DMS153 treated with DMSO at 0.1 percent for 48 hours (cell line): ENCODE results near the gene DNAI4.
A peak's percentile ranks its signal among the peaks of the same experiment; 100 is the strongest.
"Not testable (repeated sequence)": the region's sequence is repeated elsewhere in the genome, so short reads cannot be mapped to it uniquely, and the experiment has no call there.

Experiments used
- DNase-seq: peaks from one replicate; lab custom pipeline; 2025; ENCODE audit not compliant: unreplicated experiment; lab: John Stamatoyannopoulos, UW

The DNAI4 gene

DNA sequence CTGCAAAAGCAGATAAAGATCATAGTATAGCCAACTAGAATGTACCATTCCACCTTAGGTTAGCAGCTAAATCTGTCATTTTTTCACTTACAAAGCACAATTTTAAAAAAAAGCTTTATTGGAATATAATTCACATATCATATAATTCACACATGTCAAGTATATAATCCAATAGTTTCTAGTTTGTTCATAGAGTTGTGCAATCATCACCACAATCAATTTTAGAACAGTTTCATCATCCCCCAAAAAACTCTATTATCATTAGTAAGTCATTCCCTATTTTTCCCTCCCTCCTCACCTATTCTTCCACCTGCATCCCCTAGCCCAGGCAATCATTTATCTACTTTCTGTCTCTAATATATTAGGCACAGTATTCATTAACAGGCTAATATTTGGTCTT is 91.5 kb downstream of the DNAI4 start:
- DNase-seq, result no peak

DNA sequence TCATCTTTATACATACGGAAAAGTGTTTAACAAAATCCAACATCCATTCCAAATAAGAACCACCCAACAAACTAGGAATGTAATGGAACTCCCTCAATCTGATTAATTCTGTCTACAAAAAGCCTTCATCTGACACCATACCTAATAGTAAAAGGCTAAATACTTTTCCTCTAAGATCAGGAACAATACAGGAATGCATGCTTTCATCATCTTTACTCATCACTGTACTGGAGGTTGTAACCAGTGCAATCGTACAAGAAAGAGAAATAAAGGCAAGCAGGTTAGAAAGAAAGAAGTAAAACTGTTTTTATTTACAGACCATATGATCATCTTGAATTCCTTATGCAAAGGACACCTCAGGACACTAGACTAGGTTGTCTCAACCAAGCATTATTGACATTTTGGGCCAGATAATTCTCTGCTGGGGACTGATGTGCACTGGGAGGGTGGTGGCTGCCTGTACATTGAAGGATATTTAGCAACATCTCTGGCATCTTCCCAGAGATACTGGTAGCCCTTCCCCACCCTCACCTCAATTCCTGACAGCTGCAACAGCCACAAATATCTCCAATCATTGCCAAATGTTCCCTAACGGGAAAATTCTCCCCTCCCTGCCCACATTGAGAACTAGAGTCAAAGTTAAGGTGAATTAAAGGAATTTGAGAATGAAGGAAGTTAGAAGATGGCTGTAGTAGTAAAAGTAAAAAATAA is 93.0 kb downstream of the DNAI4 start:
- no peak for DNase-seq

DNA sequence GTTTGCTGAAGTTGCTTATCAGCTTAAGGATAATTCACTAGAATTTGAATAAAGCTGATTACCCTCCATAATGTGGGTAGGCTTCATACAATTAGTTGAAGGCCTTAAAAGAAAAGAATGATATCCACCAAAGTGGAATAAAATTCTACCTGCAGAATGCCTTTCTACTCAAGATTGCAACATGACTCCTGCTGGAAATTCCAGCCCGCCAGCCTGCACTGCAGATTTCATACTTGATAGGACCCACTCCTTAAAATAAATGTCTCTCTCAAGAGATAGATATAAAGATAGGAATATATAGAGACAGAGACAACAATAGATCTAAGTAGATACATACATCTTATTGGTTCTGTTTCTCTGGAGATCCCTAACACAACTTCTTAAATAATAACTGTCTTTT is 99.9 kb downstream of the DNAI4 start:
- no peak for DNase-seq

GRCh38 chr1:66809736-66810326 is 114.8 kb downstream of the DNAI4 start:
- no peak for DNase-seq

- no peak for DNase-seq
Observed at GRCh38 chr1:66809245-66809644, 115.4 kb downstream of the DNAI4 start.

DNA sequence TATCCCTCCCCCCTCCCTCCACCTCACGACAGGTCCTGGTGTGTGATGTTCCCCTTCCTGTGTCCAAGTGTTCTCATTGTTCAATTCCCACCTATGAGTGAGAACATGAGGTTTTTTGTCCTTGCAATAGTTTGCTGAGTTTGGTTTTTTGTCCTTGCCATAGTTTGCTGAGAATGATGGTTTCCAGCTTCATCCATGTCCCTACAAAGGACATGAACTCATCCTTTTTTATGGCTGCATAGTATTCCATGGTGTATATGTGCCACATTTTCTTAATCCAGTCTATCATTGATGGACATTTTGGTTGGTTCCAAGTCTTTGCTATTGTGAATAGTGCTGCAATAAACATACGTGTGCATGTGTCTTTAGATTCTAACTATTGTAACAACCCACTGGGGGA is 128.8 kb downstream of the DNAI4 start:
- DNase-seq, result not testable (repeated sequence)

GRCh38 chr1:66791621-66792610 is 132.7 kb downstream of the DNAI4 start:
- no peak for DNase-seq

DNA sequence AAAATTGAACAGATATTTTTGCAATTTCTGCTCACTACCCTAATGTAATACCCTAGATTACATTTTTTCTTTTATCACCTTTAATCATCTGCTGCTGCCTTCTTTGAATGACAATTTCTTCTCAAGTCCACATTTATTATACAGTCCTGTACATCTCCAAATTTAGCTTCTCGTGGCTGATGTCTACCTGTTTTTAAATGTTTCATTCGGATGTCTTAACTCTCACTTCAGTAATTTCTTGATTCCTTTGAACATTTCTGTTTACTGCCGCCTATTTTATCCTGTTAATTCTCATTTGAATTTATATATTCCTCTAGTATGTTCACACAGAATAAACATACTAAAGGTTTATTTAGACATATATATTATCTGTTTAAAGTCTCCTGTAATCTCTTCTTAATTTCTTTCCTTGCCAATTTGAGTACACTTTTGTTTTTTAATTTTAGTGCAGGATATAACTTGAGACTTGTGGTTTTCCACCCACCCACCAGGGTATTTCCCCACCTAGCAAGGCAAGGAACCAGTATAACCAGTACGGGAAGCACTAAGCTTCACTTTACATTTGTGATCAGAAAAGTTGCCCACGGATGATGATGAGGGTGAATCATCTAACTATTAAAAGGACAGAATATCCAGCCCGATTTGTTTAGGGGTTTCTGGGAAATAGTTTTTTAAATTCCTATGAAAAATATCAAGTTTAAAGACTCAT is 136.3 kb downstream of the DNAI4 start:
- DNase-seq, result no peak

- no peak for DNase-seq
Observed at GRCh38 chr1:66787641-66788040, 137.0 kb downstream of the DNAI4 start.

GRCh38 chr1:66785800-66786199 is 138.9 kb downstream of the DNAI4 start:
- DNase-seq, result not testable (repeated sequence)

- DNase-seq, result no peak
Observed at GRCh38 chr1:66779475-66780078, 145.1 kb downstream of the DNAI4 start.

DNA sequence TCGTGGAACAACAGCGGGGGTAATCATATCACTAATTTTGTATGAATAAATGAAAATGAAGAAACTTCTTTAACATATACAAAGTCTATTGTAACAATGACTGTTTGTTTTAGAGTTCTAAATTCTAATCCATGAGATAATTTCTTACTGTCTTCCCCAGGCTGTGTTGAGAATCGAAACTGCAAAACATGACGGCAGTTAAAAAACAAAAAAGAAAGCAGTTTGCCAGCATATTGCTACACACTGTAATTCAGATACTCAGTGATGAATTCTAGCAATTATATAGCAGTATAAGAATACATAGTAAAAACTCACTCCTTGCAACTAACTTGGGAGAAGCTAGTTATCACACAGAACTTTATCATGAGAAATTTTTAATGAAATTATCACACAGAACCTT is 145.7 kb downstream of the DNAI4 start:
- no peak for DNase-seq

- DNase-seq, result peak; percentile 73
Observed at GRCh38 chr1:66778266-66778665, 146.4 kb downstream of the DNAI4 start.

DNA sequence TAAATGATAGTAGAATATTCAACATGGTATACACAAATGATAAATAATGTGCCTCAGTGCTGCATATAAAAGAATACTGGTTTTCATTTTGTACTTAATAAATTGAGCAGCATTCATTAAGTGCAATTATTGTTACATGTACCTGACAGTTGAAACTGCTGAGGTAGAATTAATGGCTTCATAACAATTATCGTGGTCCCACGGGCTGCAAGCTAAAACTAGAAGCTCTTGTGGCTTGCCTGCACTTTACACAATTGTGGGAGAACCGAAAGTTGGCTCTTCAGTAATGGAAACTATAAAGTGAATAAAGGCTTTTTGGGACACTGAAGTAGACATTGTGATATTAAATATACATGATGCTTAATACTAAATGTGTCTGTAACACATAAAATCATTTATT is 146.8 kb downstream of the DNAI4 start:
- peak; percentile 73 for DNase-seq

DNA sequence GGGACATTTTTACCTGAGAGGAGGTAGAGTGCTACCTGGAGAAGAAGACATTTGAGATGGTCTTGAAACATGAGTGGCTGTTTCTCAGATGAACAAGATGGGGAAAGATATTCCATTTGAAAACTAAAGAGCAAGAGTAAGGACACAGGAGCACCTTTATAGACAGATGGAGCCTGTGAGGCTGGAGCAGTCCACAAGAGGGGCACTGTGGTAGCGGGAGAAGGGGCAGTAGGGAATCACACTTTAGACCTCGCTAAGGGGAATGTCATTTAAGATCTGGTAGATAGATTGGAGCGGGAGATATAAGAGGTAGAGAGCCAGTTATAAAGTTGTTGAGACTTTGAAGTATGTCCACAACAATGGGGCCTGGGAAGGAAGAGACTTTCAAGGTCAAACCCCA is 149.0 kb downstream of the DNAI4 start:
- no peak for DNase-seq

DNA sequence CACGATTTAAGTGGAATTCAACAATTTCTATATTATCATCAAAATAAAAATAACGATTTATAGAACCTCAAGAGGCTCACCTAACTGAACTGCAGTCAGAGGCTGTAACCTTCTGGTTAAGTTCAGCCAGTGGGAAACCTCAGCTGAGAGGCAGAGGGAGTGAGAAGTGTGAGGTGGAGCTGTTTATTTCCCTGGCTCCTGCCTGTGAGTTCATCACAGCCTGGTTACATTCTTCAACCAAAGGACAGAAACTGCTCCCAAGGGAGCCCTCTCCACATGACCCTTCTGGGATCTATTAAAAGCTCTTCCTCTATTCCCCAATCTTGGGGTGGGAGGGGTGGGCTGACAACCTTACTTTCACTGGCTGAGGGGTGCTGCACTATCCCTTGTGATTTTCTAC is 150.2 kb downstream of the DNAI4 start:
- no peak for DNase-seq

GRCh38 chr1:66773227-66773626 is 151.4 kb downstream of the DNAI4 start:
- no peak for DNase-seq

GRCh38 chr1:66770694-66771093 is 154.0 kb downstream of the DNAI4 start:
- no peak for DNase-seq

DNA sequence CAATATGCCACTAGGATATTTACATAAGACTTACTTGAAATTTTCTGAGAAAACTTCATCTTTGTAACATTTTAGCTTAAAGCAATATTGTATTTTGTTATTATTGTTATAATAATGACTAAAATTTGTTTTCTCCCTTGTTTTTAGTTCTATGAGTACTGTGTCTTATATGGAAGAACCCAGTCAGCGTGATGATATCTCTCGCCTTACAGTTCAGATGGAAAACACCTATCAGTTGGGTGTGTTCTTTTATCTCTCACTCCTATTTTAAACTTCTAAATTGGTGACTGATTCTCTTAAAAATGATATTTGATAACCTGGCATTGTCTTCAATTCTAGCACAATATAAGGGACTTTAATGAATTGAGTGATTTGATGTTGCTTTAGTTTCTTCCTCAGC is 154.4 kb downstream of the DNAI4 start:
- no peak for DNase-seq

DNA sequence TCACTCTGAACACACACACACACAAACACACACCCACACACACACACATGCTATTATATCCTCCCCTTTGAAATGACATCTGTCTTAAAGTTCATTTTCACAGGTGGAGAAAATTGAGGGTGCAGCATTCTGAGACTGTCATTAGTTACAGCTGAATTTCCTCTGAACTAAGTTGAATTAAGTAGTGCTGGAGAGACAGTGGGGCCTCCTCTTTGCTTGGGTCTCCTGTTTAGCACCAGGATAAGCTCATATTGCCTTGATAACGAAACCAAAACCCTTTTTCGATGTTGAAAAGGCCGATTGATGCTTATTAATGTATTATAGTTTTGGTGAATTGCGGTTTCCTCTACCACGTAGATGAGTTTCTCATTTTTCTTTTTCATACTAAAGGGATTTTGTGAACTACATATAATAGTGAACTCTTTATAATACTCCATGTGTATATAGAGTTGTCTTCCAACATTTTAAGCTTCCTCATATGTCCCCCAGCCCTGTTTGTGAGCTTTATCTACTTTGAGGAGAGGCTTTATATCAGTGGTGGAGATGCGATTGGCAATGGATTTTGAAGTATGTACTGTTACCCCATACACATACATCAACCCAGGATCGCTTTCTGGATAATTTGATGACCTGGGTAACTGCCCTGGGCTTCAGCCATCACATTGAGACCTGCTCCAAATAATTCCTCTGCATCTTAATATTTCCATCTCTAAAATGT is 155.0 kb downstream of the DNAI4 start:
- no peak for DNase-seq
